CD4-positive, CD25-positive, alpha-beta regulatory T cell (primary cell): ENCODE data around the gene ZNF212. TPM values are rescaled to one million over a fixed set of nuclear protein-coding genes. Genes with fewer than 3 reads are reported as not detected.

Source experiments
- ATAC-seq, 2 donors: fragments of 150-1000 bp; cut with Tn5 transposase; one replicate each; pipeline ENCODE4 v1.10.0; 2021; ENCODE audit warnings: low read depth in 2 of 2, moderate number of reproducible peaks in 2 of 2, moderate library complexity in 1 of 2
- DNase-seq, 3 donors: peaks; one replicate each; pipeline versions ENCODE4 v3.0.0 to v3.0.0-alpha.2; 2012 to 2022; ENCODE audit warnings: mixed read lengths in 1 of 3
- H3K27ac ChIP-seq: one replicate; pipeline ENCODE4 v1.7.0; 2013; ENCODE audit warnings: mild to moderate bottlenecking, low read length; ENCODE audit not compliant: insufficient read depth, poor library complexity, severe bottlenecking
- H3K27me3 ChIP-seq: one replicate; pipeline ENCODE4 v1.7.0; 2013; ENCODE audit warnings: low read length; ENCODE audit not compliant: control insufficient read depth, insufficient read depth
- H3K36me3 ChIP-seq: one replicate; pipeline ENCODE4 v1.7.0; 2013; ENCODE audit warnings: mild to moderate bottlenecking, low read length, moderate library complexity; ENCODE audit not compliant: control insufficient read depth, insufficient read depth
- H3K4me1 ChIP-seq: 2 replicates; pipeline ENCODE4 v1.7.0; 2013; ENCODE audit warnings: mild to moderate bottlenecking, low read length; ENCODE audit not compliant: insufficient read depth, control insufficient read depth, poor library complexity, severe bottlenecking
- H3K4me3 ChIP-seq: one replicate; pipeline ENCODE4 v1.7.0; 2013; ENCODE audit warnings: low read depth, mild to moderate bottlenecking, low read length, moderate library complexity
- H3K9me3 ChIP-seq, 2 experiments: 1 replicate in 1 of 2; 2 replicates in 1 of 2; pipeline ENCODE4 v1.7.0; 2013; ENCODE audit warnings: low read length in 2 of 2, mild to moderate bottlenecking in 1 of 2, moderate library complexity in 1 of 2; ENCODE audit not compliant: control insufficient read depth in 2 of 2
- H3K27ac Mint-ChIP-seq, 3 donors: one replicate each; pipeline ENCODE4 v1.8.0; 2020 to 2022; ENCODE audit warnings: mild to moderate bottlenecking in 3 of 3, mixed read lengths in 3 of 3, moderate library complexity in 2 of 3
- H3K27me3 Mint-ChIP-seq: one replicate; pipeline ENCODE4 v1.8.0; 2022; ENCODE audit warnings: mild to moderate bottlenecking, mixed read lengths
- H3K36me3 Mint-ChIP-seq: one replicate; pipeline ENCODE4 v1.8.0; 2020; ENCODE audit warnings: mixed read lengths
- H3K4me1 Mint-ChIP-seq, 4 donors: one replicate each; pipeline ENCODE4 v1.8.0; 2020 to 2022; ENCODE audit warnings: mixed read lengths in 4 of 4, mild to moderate bottlenecking in 1 of 4
- H3K4me3 Mint-ChIP-seq, 4 donors: one replicate each; pipeline ENCODE4 v1.8.0; 2020 to 2022; ENCODE audit warnings: mild to moderate bottlenecking in 4 of 4, mixed read lengths in 4 of 4, moderate library complexity in 3 of 4
- H3K9me3 Mint-ChIP-seq, 7 donors: one replicate each; pipeline ENCODE4 v1.8.0; 2020 to 2022; ENCODE audit warnings: mixed read lengths in 7 of 7, mild to moderate bottlenecking in 3 of 7, moderate library complexity in 2 of 7
- polyA plus RNA-seq, 4 donors: library from polyadenylated mRNA; unstranded; fragments of 300-500 nt; fragmentation: Illumina TruSeq; gene quantifications; one replicate each; pipeline ENCODE4 v1.2.3, GENCODE V29; 2021
- total RNA-seq: library from RNA; stranded (reverse); gene quantifications from one replicate; pipeline ENCODE4 v1.2.3, GENCODE V29; 2022

The ZNF212 gene
- total and polyA plus RNA-seq, 5 donors from 2014 or later, result 3.3 to 14.2 (median 7.6) TPM

- no peak for DNase-seq
- Histone ChIP-seq H3K4me3 (no peak overlapping the region), H3K27me3 (no peaks in the 10 kb centered on the region), H3K36me3 (no peaks in the 10 kb centered on the region), H3K4me1 (no peaks in the 10 kb centered on the region), H3K9me3 (no peaks in the 10 kb centered on the region), H3K27ac (no peak overlapping the region)
- Mint-ChIP-seq H3K36me3 (no peaks in the 10 kb centered on the region), H3K9me3 (peaks cover 0 to 2% (median 0%) of the 10 kb centered on the region in 7 donors), H3K27ac (no peak overlapping the region), H3K4me3 (no peak overlapping the region), H3K27me3 (peaks cover 5% of the 10 kb centered on the region), H3K4me1 (no peaks in the 10 kb centered on the region)
- ATAC-seq, result no peak
Measured at GRCh38 chr7:149304006-149304405, 64.6 kb downstream of the ZNF212 start.

Other genes with a start within 250 kb of the ZNF212 start
- gene PDIA4, start 211.1 kb upstream of the ZNF212 start, total RNA-seq, result 33.4 TPM
- 10 to 100 TPM; 66.8 to 78.3 (median 72.6) TPM for gene PDIA4, start 211.1 kb upstream of the ZNF212 start, polyA plus RNA-seq
- 6.3 TPM for gene ZNF786, start 148.9 kb upstream of the ZNF212 start, total RNA-seq
- 1 to 10 TPM; 1.5 to 9.9 (median 6.0) TPM for gene ZNF786, start 148.9 kb upstream of the ZNF212 start, polyA plus RNA-seq
- gene ZNF425, start 113.3 kb upstream of the ZNF212 start, total RNA-seq, result 0.35 TPM
- 1 to 10 TPM in 2 of 4 donors, under 1 TPM in 2; 0.64 to 1.4 (median 0.91) TPM for gene ZNF425, start 113.3 kb upstream of the ZNF212 start, polyA plus RNA-seq
- 14.4 TPM for gene ZNF398, start 92.2 kb upstream of the ZNF212 start, total RNA-seq
- 10 to 100 TPM in 2 of 4 donors, 1 to 10 TPM in 2; 5.5 to 13.4 (median 10.4) TPM for gene ZNF398, start 92.2 kb upstream of the ZNF212 start, polyA plus RNA-seq
- 18.6 TPM for gene ZNF282, start 44.1 kb upstream of the ZNF212 start, total RNA-seq
- gene ZNF282, start 44.1 kb upstream of the ZNF212 start, polyA plus RNA-seq, result 1 to 10 TPM in 3 of 4 donors, under 1 TPM in 1; 0.83 to 1.4 (median 1.2) TPM
- gene ZNF783, start 22.5 kb downstream of the ZNF212 start, total RNA-seq, result 30.2 TPM
- 1 to 10 TPM; 2.7 to 5.3 (median 4.7) TPM for gene ZNF783, start 22.5 kb downstream of the ZNF212 start, polyA plus RNA-seq
- 13.4 TPM for gene ZNF777, start 221.4 kb downstream of the ZNF212 start, total RNA-seq
- 1 to 10 TPM in 2 of 4 donors, under 1 TPM in 2; 0.46 to 1.6 (median 1.2) TPM for gene ZNF777, start 221.4 kb downstream of the ZNF212 start, polyA plus RNA-seq